Measurements from ENCODE around the gene ITCH.

DNA sequence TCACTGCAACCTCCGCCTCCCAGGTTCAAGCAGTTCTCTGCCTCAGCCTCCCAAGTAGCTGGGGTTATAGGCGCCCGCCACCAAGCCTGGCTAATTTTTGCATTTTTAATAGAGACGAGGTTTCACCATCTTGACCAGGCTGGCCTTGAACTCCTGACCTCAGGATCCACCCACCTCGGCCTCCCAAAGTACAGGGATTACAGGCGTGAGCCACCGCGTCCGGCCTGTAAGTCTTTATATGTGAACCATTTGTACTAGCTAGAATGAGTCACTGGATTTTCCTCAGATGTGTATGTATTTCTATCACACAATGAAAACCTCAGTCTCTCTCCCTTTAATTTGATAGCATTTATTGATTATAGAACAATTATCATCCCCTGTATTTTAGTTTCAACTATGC is 34.0 kb downstream of the ITCH start:
- TF ChIP-seq, protein P1, sequence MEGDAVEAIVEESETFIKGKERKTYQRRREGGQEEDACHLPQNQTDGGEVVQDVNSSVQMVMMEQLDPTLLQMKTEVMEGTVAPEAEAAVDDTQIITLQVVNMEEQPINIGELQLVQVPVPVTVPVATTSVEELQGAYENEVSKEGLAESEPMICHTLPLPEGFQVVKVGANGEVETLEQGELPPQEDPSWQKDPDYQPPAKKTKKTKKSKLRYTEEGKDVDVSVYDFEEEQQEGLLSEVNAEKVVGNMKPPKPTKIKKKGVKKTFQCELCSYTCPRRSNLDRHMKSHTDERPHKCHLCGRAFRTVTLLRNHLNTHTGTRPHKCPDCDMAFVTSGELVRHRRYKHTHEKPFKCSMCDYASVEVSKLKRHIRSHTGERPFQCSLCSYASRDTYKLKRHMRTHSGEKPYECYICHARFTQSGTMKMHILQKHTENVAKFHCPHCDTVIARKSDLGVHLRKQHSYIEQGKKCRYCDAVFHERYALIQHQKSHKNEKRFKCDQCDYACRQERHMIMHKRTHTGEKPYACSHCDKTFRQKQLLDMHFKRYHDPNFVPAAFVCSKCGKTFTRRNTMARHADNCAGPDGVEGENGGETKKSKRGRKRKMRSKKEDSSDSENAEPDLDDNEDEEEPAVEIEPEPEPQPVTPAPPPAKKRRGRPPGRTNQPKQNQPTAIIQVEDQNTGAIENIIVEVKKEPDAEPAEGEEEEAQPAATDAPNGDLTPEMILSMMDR (IDR thresholded peaks at IDR 0.05; ENCODE audit: low read depth, low read length) = no peak
- TF ChIP-seq EZH2phosphoT487 (IDR thresholded peaks at IDR 0.05; ENCODE audit: low read depth) = no peak
